GM19324 (cell line): ENCODE results near the gene UCP2.
A peak's percentile ranks its signal among the peaks of the same experiment; 100 is the strongest.

Experiments used
- ATAC-seq: cut with Tn5 transposase; IDR thresholded peaks from one replicate; pipeline ENCODE4 v1.9.1; 2021; ENCODE audit warnings: mild to moderate bottlenecking, moderate library complexity; ENCODE audit not compliant: unreplicated experiment, low FRiP score

Gene UCP2

GRCh38 chr11:73982595-73982989 is at the start of gene UCP2:
TSS of gene UCP2 (minus strand) at chr11:73982843. CDS start at chr11:73978378, 4,465 bp downstream.
- ATAC-seq: peak; percentile 58

DNA sequence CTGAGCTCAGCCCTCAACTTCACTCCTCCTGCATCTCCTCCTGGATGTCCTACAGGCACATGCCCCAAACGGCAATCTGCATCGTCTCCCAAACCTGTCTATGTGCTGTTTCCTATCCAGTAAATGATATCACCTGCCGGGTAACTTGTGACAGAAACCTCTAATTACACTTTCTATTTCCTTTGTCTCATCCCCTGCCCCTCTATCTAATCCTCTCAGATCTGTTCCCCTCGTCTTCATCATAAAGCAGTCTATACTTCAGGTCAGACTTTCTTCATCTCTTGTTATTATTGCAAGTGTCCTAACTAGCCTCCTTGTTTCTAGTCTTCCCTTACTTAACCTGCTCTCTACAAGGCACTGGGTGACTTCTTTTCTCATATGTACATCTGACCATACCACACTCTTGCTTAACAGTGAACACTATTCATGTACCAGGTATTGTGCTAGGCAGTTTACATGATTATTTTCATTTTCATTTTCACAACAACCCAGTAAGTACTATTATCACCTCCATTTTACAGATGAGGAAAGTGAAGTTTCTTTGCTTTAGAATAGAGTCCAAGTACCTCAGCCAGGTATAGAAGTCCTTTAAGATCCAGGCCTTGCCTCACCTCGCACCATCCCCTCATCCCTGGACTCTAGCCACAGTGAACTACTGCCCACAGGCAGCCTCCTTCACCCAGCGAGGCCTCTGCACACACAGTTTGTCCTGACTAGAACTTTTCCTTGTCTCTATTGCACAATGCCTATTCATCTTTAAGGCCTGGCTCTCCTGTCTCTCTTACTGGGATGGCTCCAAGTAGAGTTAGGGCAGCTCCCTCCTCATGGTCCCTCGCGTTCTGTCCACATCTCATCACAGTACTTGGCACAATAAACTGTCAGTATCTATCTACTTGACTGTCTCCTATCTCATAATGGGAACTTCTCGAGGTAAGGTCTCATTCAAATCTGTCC is 48.4 kb upstream of the UCP2 start:
- ATAC-seq: no peak

DNA sequence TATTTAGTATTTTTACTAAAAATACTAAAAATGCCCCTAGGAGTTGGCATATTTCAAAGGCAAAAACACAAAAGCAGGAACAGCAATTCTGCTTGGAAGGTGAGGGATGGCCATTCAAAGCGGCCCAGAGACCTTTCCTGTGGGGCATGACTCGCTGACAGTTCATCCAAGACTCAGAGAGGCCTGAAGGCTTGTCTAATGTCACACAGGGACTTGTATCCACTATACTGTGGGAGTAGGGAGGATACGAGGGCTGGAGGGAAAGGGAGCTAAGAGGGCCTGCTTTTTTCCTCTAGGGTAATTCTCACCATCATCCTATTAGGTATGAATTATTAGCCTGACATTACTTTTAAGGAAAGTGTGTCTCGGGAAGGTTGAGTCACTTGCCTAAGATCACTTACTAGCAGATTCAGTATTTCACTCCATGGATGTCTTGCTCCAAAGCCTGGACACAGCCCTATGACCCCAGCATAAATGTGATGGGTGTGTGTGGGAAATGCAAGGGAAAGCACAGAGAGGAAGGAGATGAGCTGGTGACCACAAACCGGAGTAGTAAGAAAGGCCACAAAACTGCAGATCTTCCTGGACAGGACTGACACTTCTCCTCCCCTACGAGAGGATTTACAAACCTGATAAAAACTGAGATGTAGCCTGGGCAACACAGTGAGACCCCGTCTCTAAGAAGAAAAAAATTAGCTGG is 43.0 kb upstream of the UCP2 start:
- ATAC-seq: no peak

DNA sequence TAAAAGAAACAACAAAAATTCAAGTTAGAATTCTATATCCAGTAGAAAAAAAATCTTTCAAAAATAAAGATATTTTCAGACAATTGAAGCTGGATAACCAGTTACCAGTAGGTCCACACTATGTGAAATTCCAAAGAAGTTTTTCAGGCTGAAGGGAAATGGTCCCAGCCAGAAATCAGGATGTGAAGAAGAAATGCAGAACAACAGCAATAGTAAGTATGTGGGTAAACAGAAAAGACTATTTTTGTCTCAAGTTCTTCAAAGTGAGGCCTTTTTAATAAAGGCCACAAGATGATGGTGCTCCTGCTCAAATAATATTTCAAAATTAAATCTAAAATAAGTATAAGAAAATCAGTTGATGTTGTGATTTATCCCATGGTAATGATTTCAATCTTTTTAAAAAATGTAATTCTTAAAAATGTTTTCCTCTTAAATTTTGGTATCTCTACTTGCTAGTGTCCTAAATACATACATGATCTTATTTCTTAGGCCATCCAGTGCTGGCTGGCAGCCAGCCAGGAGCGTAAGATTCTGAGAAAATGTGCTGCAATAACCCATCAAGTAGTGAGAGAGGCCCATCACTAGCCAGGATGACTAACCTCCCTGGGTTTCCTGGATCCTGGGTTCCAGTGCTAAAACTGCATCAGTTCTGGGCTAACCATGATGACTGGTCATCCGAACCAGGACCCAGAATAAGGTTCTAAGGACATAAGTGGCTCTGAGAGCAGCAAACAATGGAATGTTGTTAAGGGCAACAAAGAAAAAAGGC is 41.8 kb upstream of the UCP2 start:
- ATAC-seq: no peak

DNA sequence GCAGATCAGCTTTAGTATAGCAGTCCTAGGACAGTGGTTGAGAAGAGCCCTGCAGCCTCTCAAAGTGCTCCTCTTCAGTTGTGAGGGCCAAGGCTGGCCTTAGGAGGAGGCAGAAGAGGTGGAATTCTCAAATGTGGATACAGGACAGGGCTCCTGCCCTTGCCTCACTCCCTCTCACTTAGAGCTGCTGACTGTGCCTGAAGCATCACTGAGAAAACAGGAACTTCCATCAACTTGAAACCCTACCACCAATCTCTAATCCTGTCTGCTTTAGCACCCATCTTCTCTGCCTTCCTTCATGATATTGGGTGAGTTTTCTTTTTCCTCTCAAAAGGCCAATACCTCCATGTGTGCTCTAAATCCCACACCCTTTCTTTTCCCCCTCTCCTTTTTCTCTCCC is 40.6 kb upstream of the UCP2 start:
- ATAC-seq: no peak

DNA sequence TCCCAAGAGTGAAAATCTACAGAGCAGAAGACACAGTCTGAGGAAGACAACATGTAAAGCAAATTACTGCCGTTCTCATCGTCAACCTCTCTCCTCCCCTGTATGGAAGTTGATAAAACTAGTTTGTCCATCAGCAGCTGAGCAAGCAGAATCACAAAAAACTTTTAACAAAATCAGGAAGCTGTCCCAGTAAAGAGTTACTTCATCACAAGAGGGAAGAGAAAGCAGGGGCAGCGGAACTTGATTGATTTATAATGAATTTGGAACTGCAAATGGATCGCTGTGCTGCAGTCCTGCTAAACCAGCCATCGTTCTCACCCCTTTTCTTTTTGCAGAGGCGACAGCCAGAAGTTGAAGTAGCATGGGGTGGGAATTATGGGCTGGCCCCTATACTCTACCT is 39.9 kb upstream of the UCP2 start:
- no peak for ATAC-seq

GRCh38 chr11:74021998-74022397 is 39.4 kb upstream of the UCP2 start:
- no peak for ATAC-seq

DNA sequence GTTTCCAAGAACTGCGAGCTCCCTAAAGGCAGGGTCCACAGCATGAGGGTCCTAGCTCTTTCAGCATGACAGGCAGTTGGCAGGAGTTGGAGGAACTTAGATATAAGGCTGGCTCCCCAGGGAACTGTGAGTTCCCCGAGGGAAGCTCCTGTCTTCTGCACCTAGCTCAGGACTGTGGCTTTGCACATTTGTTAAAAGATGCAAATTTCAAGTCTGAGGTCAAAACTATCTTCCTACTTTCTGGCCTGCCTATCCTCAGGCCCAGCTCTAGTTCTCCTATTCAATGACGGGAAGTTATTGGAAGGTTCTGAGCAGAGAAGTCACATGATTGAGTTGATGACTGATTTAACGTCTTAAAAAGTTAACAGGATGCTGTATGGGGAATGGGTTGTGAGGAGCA is 37.9 kb upstream of the UCP2 start:
- ATAC-seq: no peak

- ATAC-seq: no peak
Observed at GRCh38 chr11:74019860-74020259, 37.2 kb upstream of the UCP2 start.

DNA sequence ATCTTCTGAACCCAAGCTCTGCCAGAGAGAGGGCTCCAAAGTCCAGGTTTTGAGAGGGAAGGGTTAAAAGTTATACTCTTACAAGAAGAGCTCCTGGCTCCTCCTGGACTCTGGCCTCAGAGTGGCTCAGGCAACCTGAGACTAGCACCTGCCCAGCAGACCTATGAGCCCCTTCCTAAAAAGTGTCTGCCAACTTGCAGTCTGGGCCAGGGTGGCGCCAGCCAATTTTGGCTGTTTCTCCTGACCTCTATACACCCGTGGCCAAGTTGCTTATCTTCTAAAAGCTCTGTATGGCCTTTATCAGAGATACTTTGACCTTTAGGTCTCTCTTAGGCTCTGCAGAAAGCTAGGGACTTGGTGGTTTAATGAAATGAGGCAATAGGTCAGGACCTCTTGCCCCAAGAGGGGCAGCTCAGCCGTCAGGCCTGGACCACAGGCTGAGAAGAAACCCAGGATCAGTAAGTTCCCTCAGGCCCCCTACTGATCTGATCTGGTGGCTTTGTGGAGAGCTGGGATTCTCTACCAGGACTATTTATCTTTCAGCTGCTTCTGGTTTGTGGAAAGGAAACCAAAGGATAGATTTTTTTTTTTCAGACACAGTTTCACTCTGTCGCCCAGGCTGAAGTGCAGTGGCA is 36.6 kb upstream of the UCP2 start:
- ATAC-seq: no peak

DNA sequence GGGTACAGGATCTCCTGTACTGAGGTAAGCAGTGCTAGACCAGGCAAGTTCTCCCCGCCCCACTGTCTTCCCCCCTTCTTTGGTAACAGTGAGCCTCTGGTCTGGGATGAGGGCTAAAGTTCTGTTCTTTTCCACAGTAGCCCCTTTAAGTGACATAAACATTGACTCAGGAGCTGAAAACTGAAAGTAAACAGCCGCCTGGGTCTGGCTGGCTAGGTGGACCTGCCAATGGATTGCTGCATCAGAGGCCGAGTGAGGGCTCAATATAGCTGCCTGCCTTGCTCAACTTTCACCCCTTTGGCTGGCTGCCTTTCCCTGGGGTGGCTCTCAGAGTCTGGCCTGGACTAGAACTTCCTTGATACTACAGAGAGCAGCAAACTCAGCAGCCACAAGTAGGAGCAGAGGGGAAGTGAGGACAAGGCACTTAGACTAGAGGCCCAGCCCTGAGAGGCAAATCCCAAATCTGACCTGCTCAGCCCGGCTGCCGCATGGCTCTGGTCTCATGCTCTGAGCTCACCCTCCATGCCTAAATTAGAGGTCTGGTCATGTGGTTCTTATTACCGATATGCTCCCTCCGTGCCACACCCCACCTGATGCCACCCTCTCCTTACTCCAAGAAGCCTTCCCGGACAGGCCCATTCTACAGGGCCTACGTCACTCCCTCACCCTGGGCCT is 35.8 kb upstream of the UCP2 start:
- ATAC-seq: no peak

DNA sequence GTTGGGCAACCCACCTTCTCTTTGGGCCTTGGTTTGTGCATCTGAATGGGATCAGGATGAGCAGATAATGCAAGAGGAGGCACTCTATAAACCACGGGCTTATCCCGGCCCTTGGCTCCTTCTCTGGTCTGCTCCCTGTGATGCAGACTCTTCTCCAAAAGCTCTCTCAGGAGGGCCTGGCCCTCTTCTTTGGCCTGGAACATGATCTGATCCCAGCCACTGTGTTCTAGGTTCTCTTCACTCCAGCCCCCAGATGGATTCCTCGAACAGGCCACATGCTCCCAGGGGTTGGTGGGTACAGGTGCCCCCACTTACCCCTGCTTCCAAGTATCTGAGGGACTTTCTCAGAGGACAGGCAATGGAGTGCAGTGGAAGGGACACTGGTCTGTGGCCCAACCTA is 35.0 kb upstream of the UCP2 start:
- no peak for ATAC-seq

GRCh38 chr11:74015919-74016684 is 33.5 kb upstream of the UCP2 start:
- ATAC-seq: no peak

DNA sequence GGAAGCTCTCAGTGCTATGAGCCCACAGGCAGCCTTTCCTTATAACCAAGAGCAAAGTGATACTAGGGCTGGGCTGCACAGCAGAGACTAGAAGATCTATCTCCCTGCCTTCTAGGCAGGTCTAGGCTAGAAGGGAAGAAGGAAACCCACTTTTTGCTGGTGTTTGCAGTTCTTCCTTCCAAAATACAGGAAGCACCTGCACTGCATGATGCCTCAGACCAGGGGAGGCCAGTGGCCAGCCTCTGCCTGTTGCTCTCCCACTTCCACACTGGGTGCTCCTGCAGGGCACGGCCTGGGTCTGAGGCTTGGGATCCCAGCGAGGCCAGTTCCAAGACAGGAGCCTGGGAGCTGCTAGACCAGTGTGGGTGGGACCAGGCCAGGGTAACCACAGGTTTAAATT is 32.2 kb upstream of the UCP2 start:
- no peak for ATAC-seq

DNA sequence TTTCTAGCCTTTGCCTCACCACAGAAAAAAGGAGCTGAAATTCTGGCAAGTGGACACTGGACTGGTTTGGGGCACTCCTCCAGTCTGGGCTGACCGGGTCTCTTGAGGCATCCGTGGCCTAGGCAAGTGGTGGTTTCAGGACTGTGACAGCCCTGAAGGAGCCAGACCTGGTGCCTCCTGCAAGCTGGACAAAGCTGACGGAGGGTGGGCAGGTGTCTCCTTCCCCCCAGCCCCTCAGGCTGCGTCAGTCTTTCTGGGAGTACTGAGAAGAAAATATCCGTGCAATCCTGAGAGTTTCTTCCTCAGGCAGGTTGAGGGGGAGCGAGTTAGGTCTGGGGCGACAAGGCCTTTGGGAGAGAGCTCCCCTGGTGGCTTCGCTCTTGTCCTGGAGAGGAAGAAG is 30.5 kb upstream of the UCP2 start:
- ATAC-seq: no peak

GRCh38 chr11:74012074-74012809 is 29.6 kb upstream of the UCP2 start:
- no peak for ATAC-seq

- peak; percentile 50 for ATAC-seq
Observed at GRCh38 chr11:74011360-74012073, 28.9 kb upstream of the UCP2 start.
